ENCODE data around the gene IDUA. TPM values are rescaled to one million over a fixed set of nuclear protein-coding genes. Genes with fewer than 3 reads are reported as not detected.

Gene IDUA
- total RNA-seq, 1 experiment from 2014 or later, result 35.0 TPM

- TF ChIP-seq CTCF (IDR thresholded peaks at IDR 0.05; ENCODE audit: unreplicated experiment), result no peak
- H3K4me1 Mint-ChIP-seq (ENCODE audit: insufficient read depth, unreplicated experiment), result no peaks in the 10 kb centered on the region
- POLR2A ChIA-PET, result no interaction called here
- H3K27ac Mint-ChIP-seq (ENCODE audit: low read depth, unreplicated experiment), result no peak overlapping the region
- no peaks in the 10 kb centered on the region for H3K27me3 Mint-ChIP-seq (ENCODE audit: insufficient read depth, unreplicated experiment)
- BruUV-seq (replicated peaks), result no TSS peak
- H3K9me3 Mint-ChIP-seq (ENCODE audit: unreplicated experiment), result no peaks in the 10 kb centered on the region
- H3K36me3 Mint-ChIP-seq (ENCODE audit: insufficient read depth, unreplicated experiment), result no peaks in the 10 kb centered on the region
- intact Hi-C loops (cut with micrococcal nuclease), result no loop called here
- no peak for DNase-seq (ENCODE audit: unreplicated experiment)
- CTCF ChIA-PET, result no interaction called here
- no peak overlapping the region for H3K4me3 Mint-ChIP-seq (ENCODE audit: unreplicated experiment)
Observed at GRCh38 chr4:952881-953573, 33.8 kb upstream of the IDUA start.

- H3K36me3 Mint-ChIP-seq (ENCODE audit: insufficient read depth, unreplicated experiment), result peaks cover 1% of the 10 kb centered on the region
- ChIA-PET CTCF (no interaction called here), POLR2A (no interaction called here)
- DNase-seq (ENCODE audit: unreplicated experiment), result no peak
- H3K4me3 Mint-ChIP-seq (ENCODE audit: unreplicated experiment), result no peak overlapping the region
- no TSS peak for BruUV-seq (replicated peaks)
- intact Hi-C loops (cut with micrococcal nuclease), result no loop called here
- no peak for TF ChIP-seq CTCF (IDR thresholded peaks at IDR 0.05; ENCODE audit: unreplicated experiment)
- H3K9me3 Mint-ChIP-seq (ENCODE audit: unreplicated experiment), result no peaks in the 10 kb centered on the region
- no peak overlapping the region for H3K27ac Mint-ChIP-seq (ENCODE audit: low read depth, unreplicated experiment)
- no peaks in the 10 kb centered on the region for H3K27me3 Mint-ChIP-seq (ENCODE audit: insufficient read depth, unreplicated experiment)
- no peaks in the 10 kb centered on the region for H3K4me1 Mint-ChIP-seq (ENCODE audit: insufficient read depth, unreplicated experiment)
Observed at GRCh38 chr4:953574-953915, 33.3 kb upstream of the IDUA start.

GRCh38 chr4:954211-955020 lies 32.4 kb upstream of the IDUA start:
- Mint-ChIP-seq H3K9me3 (ENCODE audit: unreplicated experiment) (no peaks in the 10 kb centered on the region), H3K27me3 (ENCODE audit: insufficient read depth, unreplicated experiment) (no peaks in the 10 kb centered on the region), H3K4me3 (ENCODE audit: unreplicated experiment) (no peak overlapping the region), H3K27ac (ENCODE audit: low read depth, unreplicated experiment) (no peak overlapping the region), H3K36me3 (ENCODE audit: insufficient read depth, unreplicated experiment) (peaks cover 6% of the 10 kb centered on the region), H3K4me1 (ENCODE audit: insufficient read depth, unreplicated experiment) (no peaks in the 10 kb centered on the region)
- no peak for DNase-seq (ENCODE audit: unreplicated experiment)
- intact Hi-C loops (cut with micrococcal nuclease), result no loop called here
- TF ChIP-seq CTCF (IDR thresholded peaks at IDR 0.05; ENCODE audit: unreplicated experiment), result no peak
- CTCF ChIA-PET, result no interaction called here
- POLR2A ChIA-PET, result no interaction called here
- no TSS peak for BruUV-seq (replicated peaks)

GRCh38 chr4:955161-955921 lies 31.5 kb upstream of the IDUA start:
- TF ChIP-seq CTCF (IDR thresholded peaks at IDR 0.05; ENCODE audit: unreplicated experiment), result no peak
- H3K27ac Mint-ChIP-seq (ENCODE audit: low read depth, unreplicated experiment), result no peak overlapping the region
- H3K36me3 Mint-ChIP-seq (ENCODE audit: insufficient read depth, unreplicated experiment), result peaks cover 14% of the 10 kb centered on the region
- CTCF ChIA-PET, result interaction anchor here (0.6 kb wide), 1 partner anchor 84 kb away, joined by 3 read pairs; no protein-coding TSS in a partner anchor
- DNase-seq (ENCODE audit: unreplicated experiment), result no peak
- H3K27me3 Mint-ChIP-seq (ENCODE audit: insufficient read depth, unreplicated experiment), result no peaks in the 10 kb centered on the region
- no TSS peak for BruUV-seq (replicated peaks)
- intact Hi-C loops (cut with micrococcal nuclease), result no loop called here
- POLR2A ChIA-PET, result interaction anchor here (0.7 kb wide), 1 partner anchor 9 kb away, joined by 3 read pairs; no protein-coding TSS in a partner anchor
- no peaks in the 10 kb centered on the region for H3K9me3 Mint-ChIP-seq (ENCODE audit: unreplicated experiment)
- no peaks in the 10 kb centered on the region for H3K4me1 Mint-ChIP-seq (ENCODE audit: insufficient read depth, unreplicated experiment)
- H3K4me3 Mint-ChIP-seq (ENCODE audit: unreplicated experiment), result no peak overlapping the region

Measured in MCF 10A (cell line).